NCI-H748 treated with DMSO at 0.1 percent for 48 hours (cell line): ENCODE results near the gene EHMT1.
"Not testable (repeated sequence)": the region's sequence is repeated elsewhere in the genome, so short reads cannot be mapped to it uniquely, and the experiment has no call there.

Experiments used
- DNase-seq: peaks from one replicate; lab custom pipeline; 2025; lab: John Stamatoyannopoulos, UW

Gene EHMT1

DNA sequence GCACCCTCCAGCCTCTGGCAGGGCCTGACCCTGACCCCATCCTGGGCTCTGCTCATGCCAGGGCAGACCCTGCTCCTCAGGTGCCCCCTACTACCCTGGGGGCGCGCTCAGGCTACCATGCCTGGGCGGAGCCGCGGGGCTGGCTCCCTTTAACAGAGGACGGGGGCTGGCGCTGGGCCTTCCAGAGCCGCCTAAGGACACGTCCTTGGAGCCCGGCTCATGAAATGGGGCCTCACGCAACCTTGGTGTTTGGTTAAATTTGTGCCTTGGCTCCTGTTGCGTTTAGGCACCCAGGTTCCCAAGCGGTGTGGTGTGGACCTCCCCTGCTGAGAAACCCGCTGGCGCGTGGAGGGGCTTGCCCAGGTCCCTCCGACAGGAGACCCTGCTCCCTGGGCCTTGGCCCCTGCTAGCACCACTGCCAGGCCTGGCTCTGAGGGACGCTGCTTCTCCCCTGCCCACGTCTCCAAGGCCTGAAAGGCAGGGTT, 3.4 kb upstream of the EHMT1 start:
- no peak for DNase-seq

DNA sequence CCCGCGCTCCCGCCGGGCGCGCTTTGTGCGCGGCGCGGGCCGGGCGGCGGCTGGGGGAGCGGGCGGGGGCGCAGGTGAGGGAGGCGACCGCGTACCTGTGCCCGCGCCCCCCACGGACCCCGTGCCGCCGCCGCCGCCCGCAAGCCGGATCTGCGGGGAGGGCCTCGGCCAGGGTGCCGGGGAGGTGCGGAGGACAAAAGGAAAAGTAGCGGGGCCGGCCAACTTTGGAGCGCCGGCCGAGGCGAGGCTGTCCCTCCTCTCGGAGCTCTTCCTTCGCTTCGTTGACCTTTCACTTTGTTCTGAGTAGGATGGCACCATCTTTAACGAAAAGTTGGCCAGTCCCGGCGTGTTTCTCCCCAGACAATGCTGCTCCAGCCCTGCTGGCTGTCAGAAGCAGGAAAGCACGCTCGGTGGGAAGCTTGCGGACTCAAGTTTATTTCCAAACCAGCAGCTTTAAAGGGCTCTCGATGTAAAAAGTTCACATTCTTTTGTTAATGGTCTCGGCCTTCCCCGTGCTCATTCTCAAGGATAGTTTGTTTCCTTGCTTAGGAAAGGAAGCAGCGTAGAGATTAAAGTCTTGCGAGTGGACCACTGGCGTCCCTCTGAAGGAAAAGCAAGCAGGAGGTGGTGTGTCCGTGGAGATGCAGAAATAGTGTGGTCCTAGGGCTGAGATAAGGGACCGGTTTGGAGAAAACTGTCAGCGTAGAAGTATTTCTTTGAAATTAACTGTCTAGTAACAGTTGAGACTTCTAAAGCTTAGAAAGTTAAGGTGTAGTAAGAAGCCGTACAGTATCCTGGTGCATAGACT, 639 bp downstream of the EHMT1 start:
- DNase-seq = no peak

DNA sequence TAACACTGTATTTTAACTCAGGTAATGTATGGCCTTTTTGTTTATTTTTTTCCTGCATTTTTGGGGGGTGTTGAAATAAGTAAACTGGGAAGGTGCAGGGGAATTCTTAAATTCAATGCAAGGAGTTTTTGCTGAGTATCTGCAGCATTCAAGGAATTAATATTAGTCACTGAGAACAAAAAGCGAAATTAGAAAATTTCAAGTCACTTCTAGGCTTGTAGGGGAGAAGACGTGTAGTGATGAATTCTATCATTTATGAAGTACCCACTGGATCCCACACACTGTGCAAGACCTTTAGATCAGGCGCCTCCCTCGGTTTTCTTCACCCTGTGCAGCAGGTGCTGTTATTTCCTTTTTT, 1.2 kb downstream of the EHMT1 start:
- DNase-seq = no peak

DNA sequence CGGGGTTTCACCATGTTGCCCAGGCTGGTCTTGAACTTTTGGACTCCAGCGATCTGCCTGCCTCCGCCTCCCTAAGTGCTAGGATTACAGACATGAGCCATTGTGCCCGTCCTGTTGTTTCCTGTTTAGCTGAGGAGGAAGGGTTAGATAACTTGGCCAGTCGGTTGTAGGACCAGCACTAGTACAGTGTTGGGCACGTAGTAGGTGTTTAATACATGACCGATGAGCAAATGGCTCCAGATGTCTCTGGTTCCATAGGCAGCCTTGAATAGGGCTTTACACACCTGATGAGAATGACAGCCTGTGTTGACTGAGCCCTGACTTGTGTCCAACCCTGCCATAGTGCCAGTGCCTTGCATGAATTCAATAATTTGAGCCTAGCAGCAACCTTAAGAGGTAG, 1.8 kb downstream of the EHMT1 start:
- no peak for DNase-seq

DNA sequence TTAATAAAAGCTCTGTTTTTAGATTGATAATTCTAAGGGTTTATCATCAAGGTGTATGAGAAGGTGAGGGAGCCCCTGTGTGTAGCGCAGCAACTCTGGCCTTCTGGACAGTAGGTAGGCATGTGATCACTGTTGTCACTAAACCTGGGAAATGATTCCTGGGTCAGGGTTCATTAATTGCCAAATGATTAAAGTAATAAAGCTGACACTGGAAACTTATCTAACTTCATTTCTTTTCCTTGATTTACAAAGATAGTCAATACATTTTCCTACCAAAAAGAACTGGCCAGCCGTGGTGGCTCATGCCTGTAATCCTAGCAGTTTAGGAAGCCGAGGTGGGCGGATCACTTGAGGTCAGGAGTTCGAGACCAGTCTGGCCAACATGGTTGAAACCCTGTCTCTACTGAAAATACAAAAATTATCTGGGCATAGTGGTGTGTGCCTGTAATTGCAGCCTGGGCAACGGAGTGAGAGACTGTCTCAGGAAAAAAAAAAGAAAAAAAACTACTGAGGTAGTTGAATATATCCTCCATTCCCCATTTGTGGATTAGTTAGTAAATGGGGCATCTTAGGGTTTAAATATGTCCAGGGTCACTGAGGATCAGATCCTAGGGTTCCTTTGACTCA, 2.4 kb downstream of the EHMT1 start:
- no peak for DNase-seq

DNA sequence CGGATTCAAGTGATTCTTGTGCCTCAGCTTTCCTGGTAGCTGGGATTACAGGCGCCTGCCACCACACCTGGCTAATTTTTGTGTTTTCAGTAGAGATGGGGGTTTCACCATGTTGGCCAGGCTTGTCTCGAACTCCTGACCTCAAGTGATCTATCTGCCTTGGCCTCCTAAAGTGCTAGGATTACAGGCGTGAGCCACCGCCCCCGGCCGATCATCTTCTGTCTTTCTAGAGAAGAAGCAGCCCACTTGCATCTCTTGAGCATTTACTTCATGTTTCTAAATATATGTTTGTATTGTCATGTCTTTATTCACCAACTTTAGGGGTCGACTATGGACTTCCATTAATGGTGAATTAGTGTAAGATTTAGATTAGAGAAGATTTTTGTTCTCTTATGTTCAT, 3.4 kb downstream of the EHMT1 start:
- not testable (repeated sequence) for DNase-seq

DNA sequence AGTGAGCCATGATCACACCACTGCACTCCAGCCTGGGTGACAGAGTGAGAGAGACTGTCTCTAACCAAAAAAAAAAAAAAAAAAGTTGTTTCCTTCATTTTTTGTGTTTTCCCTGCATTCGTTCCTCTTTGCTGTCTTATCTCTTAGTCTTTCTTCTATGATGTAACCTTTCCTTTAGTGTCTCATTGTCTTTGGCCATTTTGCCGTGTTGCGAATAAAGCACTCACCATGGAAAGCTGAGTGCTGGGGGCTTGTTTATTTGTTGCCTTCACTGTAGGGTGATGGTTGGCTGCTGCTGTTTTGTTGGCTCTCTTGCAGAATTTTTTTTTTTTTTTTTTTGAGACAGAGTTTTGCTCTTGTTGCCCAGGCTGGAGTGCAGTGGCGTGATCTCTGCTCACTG, 7.7 kb downstream of the EHMT1 start:
- DNase-seq = no peak

DNA sequence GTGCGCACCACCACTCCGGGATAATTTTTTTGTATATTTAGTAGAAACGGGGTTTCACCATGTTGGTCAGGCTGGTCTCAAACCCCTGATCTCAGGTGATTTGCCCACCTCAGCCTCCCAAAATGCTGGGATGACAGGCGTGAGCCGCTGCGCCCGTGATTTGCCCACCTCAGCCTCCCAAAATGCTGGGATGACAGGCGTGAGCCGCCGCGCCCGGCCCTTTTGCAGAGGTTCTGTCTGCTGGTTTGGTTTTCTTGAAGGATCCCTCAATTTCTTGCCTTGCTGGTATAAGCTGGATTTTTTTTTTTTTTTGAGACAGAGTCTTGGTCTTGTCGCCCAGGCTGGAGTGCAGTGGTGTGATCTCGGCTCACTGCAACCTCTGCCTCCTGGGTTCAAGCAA, 8.6 kb downstream of the EHMT1 start:
- DNase-seq = not testable (repeated sequence)

DNA sequence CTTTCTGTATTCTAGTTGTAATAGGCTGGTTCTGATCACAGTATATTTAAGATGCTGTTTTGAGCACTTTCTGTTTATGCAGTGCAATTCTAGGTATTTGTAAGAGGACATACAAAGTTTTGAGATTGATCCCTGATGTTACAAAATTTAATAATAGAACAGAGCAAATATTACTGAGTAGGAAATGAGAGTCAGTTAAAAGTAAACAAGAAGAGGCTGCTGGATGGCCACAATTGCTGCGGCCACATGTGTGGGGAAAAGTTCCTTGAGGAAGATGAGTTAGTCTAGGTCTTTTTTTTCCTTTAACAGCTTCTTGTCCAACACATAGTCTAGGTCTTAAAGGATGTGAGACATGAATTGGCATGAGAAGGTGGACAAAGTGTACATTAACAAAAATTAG, 11.3 kb downstream of the EHMT1 start:
- no peak for DNase-seq

DNA sequence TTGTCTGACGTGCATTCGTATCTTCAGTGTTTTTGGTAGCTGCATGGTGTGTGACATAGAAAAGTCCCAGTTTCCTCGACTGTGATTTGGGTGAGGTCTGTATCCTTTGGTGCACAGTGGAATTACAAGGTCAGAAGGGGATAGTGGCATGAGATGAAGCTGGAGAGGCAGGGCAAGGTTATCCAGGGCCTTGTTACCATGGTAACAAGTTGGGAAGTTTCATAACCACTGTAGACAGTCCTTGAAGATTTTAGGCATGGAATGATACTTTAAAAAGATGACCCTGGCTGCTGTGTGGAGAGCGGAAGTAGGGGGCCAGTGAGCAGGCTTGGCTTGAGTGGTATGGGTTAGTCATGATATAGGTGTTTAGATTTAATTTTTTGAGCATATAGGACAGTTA, 11.9 kb downstream of the EHMT1 start:
- DNase-seq = no peak

DNA sequence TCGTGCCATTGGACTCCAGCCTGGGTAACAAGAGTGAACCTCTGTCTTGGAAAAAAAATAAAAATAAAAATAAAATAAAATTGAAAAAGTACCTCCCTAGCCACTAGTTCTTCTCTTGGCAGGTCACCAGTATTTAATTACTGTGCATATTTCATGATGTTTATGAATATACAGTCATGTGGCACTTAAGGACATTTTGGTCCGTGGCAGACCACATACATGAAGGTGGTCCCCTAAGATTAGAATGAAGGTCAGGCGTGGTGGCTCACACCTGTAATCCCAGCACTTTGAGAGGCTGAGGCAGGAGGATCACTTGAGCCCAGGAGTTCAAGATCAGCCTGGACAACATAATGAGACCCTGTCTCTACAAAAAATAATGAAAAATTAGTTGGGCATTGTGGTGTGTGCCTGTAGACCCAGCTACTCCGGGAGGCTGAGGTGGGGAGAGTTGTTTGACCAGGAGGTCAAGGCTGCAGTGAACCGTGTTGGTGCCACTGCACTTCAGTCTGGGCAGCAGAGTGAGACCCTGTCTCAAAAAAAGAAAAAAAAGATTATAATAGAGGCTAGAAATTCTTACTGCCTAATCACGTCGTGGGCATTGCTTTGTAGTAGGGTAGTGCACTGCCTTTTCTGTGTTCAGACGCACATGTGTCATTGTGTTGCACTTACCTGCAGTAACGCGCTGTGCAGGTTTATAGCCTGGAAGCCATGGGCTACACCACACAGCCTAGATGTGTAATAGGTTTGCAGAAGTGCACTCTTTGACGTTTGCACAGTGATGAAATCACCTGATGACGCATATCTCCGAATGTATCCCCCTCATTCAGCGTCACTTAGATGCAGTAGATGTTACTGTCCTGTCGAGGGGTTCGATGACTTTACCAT, 12.8 kb downstream of the EHMT1 start:
- no peak for DNase-seq

DNA sequence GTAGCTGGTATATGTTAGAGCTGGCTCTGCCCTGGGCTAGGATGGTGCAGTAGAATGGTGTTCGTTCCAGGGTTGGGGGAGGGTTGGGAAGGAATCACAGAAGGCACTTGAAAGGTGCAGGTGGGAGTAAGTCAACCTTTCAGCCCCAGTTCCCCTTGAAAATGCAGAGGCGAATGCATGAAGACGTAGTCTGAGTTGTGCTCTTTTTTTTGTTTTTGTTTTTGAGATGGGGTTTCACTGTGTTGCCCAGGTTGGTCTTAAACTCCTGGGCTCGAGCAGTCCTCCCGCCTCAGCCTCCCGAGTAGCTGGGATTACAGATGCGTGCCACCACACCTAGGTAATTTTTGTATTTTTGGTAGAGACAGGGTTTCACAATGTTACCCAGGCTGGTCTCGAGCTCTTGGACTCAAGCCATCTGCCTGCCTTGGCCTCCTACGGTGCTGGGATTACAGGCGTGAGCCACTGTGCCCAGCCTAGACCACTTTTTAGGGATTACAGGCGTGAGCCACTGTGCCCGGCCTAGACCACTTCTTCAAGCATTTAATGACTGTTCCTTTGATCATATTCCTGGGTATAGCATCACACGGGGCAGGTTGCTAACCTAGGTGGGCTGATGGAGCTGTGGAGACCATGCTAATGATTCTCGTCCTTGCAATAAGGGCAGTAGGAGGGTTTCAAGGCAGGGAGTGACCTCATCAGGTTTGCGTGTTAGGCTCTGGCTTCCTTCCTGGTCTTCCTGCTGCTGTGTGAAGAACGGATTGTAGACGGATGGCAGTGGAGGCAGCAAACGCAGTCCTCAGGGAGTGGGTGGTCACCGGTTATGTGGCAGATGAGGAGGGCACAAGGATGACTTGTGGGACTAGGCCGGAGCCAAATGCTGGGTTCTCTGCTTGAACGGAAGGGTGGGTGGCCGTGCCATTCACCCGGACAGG, 13.7 kb downstream of the EHMT1 start:
- DNase-seq = no peak

DNA sequence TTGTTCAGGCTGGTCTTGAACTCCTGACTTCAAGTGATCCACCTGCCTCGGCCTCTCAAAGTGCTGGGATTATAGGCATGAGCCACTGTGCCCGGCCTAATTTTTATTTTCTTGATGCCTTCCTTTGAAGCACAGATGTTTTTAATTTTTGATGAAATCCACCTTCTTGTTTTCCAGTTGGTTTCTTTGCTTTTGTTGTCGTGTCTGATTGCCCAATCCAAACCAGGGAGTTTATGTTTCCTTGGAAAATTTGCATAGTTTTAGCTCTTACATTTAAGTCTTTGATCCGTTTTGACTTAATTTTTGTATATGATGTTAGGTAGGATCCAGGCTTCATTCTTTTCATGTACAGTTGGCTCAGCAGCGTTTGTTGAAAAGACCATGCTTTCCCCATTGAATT, 15.2 kb downstream of the EHMT1 start:
- no peak for DNase-seq

DNA sequence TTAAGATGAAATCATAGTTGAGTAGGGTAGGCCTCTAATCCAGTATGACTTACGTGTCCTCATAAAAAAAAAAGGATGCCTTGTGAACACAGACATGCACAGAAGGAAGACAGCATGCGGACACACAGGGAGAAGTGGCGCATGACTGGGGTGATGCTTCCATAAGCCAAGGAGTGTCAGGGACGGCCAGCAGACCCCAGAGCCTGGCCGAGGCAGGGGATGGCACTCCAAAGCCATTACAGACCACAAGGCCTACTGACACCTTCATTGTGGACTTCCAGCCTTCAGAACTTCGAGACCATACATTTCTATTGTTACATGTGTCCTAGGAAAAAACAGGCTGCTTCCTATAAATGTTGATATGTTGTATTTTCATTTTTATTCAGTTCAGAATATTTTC, 19.9 kb downstream of the EHMT1 start:
- DNase-seq = no peak

DNA sequence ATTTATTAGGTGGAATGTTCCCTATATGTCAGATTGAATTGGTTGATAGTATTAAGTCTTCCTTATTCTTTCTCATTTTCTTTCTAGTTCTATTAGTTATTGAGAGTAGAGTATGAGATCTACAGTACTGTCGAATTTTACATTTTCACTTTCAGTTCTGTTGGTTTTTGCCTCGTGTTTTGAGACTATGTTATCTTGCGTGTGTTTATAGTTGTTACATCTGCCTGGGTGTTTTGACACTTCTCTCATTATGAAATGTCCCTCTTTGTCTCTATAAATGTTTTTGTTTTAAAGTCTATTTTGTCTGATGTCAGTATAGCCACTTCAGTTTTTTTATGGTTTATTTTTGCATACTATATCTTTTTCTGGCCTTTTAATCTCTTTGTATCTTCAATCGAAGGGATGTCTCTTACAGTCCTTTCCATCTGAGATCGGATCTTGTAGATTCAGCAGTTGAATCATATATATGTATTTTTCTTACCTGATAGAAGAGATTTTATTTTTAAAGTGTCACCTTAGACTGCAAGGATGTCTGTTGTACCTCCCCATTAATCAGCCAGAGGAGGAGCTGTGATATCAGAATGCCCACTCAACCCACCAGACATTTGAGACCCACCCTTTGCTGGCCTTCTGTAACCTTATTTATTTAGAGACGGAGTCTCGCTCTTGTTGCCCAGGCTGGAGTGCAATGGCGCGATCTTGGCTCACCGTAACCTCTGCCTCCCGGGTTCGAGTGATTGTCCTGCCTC, 20.7 kb downstream of the EHMT1 start:
- DNase-seq = no peak

DNA sequence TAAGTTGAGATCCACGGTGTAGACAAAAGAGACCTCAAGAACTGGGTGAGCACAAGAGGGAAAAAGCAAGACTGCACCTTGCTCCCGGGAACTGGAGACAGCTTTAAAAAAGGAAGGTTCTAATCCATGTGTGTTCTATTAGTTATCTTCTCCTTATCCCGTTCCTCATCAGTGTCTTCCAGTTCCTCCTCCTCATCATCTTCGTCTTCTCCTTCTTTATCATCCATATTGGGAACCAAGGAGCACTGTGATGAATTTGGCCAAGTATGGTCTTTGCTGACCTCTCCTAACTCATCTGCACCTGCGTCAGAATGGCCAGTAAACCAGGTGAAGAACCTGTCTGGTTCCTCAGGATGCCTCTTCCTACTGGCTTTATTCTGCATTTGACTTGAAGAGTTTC, 22.1 kb downstream of the EHMT1 start:
- no peak for DNase-seq

DNA sequence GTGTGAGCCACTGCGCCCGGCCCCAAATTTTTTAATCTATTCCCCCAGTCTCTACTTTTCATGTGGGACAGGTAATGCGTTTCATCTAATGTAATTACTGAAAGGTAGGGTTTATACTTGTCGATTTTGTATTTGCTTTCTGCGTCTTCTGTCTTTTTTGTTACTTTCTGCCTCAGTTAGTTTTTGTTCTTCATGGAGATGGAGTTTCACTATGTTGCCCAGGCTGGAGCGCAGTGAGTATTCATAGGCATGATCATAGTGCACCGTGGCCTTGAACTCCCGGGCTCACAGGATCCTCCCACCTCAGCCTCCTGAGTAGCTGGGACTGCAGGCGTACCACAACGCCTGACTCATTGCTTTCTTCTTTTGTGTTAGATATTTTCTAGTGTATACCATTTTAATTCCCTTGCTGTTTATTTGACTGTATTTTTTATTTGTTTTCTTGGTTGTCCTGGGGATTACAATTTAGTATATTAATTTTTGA, 23.4 kb downstream of the EHMT1 start:
- DNase-seq = no peak

DNA sequence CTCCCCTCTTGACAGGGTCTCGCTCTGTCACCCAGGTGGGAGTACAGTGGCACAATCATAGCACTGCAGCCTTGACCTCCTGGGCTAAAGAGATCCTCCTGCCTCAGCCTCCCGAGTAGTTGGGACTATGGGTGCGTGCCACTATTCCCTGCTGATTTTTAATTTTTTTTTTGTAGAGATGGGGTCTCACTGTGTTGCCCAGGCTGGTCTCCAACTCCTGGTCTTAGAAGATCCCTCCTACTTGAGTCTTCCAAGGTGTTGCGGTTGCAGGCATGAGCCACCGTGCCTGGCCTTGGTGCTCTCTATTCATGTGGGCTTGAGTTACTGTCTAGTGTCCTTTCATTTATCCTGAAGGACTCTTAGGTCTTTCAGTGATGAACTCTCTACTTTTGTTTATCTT, 24.1 kb downstream of the EHMT1 start:
- DNase-seq = no peak

DNA sequence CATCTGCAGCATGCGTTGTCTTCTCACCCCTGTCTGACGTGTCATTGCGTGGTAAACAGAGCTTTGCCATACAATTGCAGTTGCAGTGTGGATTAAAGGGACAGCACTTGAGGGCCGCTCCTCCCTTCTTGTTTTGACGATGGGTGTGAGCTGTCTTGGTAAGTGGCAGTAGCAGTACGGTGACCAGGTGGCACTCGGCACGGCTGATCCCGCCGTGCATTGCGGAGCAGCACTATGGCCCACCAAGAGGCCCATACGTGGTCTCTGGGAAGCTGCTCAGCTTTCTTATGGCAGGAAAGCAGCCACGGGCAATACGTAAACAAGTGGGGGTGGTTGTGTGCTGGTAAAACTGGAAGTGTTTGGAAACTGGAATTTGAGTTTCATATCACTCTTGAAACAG, 25.1 kb downstream of the EHMT1 start:
- no peak for DNase-seq

DNA sequence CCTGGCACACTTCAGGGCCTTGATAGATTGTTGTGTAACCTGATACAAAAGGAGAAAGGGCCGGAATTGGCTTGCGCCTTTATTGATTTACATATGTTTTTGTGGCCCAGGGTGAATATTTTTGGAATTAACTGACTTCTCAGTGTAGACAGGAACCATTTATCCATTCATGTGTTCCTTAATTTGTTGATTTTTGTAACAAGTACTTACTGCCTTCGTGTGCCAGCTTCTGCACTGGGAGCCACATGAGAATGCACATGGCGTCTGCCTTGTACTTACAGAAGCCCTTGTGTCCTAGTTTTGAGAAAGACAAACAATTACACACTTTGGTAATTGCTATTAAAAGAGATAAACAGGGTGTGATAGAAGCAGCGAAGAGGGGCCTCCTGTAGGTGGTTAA, 26.4 kb downstream of the EHMT1 start:
- DNase-seq = no peak

DNA sequence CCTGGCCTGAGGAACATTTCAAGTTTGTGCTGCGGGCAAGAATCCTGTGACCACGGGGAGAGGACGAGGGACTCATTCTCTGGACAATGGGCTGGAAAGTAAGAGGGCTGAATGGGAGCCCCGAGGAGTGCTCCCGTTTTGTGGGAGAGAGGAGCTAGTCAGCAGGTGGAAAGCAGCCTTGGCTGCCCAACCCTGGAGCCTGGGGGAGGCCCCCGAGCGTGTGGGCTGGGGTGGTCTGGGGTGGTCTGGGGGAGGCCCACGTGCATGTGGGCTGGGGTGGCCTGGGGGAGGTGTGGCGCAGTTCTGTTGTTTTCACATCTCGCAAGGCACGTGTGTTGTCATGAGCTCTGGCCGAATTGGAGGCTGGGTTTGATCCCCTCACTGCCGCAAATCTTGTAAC, 27.5 kb downstream of the EHMT1 start:
- no peak for DNase-seq
